DMS53 (cell line): ENCODE measurements around the gene SCRT2.

Source experiments
- DNase-seq: peaks from one replicate; lab custom pipeline; 2025; lab: John Stamatoyannopoulos, UW

The SCRT2 gene

GRCh38 chr20:653110-653589, 22.5 kb downstream of the SCRT2 start, which contains the start of gene SRXN1:
TSS of gene SRXN1 (minus strand) at chr20:653200. CDS start at chr20:653185, 15 bp downstream.
- peak; percentile 97 for DNase-seq

DNA sequence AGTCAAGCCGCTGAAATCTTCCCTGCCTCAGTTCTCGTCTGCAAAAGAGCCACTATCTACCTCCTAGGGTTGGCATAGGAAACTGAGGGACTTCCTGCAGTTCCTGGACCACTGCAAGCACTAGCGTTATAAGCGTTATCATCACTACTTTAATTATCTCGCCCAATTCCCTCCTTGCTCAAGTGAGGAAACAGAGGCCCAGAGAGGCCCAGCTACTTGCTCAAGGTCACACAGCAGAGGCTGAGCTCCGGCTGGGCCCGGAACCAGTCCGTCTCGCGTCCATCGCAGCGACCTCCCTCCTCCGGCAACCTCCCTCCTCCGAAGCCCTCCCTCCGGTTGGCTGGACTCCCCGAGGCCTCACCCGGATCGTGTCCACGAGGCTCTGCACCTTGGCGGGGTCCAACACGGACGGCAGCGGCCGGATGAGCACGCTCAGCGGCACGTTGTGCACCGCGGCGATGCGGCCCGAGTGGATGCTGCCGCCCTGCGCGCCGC, 22.9 kb downstream of the SCRT2 start:
- peak; percentile 81 for DNase-seq

GRCh38 chr20:651713-652614, 23.6 kb downstream of the SCRT2 start:
- peak; percentile 49 for DNase-seq

DNA sequence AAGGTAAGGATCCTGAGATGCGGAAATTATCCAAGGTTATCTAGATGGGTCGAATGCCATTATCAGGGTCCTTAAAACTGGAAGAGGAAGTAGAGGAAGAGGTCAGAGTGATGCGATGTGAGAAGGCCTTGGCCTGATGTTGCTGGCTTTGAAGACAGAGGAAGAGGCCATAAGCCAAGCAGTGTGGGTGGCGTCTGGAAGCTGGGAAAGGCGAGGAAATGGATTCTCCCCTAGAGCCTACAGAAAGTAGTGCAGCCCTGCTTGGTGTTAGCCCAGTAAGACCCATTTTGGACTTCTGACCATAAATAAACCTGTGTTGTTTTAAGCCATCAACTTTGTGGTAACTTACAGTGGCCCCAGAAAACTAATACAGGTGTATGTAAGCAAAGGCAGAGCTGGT, 24.6 kb downstream of the SCRT2 start:
- DNase-seq = peak; percentile 25

DNA sequence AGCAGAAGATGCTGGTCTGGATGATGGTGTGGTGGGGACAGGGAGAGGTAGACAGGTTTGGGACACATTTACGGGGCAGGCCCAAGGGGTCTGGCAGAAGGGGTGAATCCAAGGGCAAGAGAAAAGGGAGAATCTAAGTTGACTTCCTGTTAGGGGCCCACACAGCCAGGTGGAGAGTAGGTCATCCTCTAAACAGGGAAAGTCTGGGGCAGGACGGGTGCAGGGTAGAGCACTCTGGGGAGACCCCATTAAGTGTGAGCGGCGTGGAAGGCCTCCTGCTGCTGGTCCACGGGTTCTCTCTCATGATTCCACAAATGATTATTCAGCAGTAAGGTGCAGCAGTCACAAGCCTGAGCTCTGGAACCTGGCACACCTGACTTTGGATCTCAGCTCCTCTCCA, 25.3 kb downstream of the SCRT2 start:
- DNase-seq = no peak

DNA sequence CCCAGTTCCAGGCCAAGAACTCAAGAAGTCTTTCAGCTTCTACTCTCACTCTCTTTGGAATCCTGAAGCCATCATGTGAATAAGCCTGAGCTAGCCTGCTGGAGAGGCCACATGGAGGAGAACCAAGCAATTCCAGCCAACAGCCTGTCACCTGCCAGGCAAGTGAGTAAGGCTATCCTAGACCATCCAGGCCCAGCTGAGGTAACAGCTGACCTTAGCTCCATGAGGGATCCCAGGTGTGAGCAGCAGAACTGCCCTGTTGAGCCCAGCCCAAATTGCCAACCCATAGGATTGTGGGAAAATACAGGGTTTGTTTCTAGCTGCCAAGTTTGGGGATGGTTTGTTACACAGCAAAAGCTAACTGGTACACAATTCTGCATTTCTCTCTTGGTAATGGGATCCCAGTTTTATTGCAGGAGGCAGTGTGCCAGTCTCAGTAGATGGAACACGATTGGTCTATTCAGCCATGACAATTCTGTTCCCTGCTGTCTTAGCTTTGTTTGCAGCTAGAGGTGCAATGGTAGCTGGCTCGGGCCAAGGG, 28.1 kb downstream of the SCRT2 start:
- DNase-seq = no peak

DNA sequence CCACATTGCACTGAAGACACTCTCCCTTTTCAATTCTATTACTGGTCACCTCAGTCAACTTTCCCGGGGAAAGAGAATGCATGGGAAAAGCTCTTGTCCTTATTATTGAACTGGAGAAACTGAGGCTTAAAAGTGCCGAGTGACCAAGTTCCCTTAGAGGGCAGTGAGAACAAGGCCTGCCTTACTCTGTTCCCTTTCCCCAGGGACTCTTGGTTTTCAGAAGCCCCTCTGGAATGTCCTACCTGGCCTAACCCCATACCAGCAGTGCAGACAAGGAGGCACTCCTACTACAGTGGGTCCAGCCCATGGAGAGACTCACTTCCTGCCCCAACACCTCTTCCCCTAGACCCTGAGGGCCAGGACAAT, 28.8 kb downstream of the SCRT2 start:
- DNase-seq = no peak

DNA sequence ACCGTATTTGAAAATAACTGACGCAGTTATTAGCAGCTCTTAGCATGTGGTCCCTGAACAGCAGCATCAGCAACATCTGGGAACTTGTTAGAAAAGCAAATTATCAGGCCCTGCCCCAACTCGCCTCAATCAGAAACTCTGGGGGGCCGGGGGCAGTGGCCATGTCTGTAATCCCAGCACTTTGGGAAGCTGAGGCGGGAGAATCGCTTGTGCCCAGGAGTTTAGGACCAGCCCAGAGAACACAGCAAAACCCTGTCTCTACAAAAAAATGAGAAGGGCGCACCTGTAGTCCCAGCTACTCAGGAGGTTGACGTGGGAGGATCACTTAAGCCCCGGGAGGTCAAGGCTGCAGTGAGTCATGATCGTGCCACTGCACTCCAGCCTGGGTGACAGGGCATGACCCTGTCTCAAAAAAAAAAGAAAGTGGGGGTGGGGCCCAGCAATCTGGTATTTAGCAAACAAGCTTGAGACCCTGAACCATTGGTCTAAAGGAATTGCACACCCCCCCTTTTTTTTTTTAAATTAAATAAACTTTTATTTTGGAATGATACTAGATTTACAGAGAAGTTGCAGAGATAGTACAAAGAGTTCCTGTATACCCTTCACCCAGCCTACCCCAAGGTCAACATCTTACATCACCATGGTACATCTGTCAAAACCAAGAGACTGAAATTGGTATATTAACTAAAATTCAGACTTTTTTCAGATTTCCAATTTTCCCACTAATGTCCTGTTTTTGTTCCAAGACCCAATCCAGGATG, 29.3 kb downstream of the SCRT2 start:
- DNase-seq = peak; percentile 76

DNA sequence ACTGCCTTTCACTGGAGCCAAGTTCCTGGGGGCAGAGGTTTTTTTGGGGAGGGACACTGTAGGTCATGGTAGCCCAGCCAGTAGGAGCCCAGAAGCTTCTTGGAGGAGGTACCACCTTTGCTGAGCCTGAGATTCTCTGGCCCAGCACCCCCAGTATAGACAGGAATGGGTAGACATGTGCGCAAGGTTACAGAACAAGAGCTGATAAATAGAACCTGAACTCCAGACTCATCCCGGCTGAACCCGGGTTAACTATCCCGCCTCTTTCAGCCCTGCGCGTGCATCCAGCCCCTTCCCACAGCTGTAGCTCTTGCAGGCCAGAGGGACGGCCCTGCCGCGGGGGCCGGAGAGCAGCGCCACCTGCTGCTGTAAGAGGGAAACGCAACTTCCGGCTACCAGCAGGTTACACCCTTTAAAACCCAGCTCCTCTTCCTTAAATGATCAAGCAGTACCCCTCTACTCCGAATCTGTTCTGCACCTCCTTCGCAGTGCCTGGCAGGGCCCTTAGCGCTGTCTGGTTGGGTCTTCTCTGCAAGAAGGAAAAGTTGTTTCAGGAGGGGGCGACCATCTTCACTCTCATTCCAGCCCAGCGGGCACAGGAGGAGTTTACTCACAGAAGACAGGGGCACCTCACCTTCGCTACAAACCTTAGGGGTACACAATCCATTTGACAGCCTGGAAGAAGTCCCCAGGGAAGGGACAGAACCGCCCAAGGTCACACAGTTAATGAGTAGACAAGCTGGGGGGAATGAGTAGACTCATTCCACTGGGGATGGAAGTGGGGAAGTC, 30.1 kb downstream of the SCRT2 start:
- DNase-seq = peak; percentile 84

DNA sequence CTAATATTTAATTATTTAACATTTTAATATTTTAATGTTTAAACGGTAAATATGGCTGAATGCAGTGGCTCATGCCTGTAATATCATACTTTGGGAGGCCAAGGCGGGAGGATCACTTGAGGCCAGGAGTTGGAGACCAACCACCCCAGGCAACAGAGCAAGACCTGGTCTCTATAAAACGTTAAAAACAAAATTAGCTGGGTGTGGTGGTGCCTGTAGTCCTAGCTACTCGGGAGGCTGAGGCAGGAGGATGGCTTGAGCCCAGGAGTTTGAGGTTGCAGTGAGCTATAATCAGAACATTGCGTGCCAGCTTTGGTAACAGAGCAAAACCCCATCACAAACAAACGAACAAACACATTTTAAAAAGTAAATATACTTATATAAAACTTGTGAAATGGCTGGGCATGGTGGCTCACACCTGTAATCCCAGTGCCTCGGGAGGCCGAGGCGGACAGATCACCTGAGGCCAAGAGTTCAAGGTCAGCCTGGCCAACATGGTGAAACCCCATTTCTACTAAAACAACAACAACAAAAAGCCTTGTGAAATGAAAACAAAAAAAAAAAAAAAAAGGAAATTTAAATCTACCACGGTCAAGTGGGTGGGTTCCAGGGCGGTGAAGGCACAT, 30.8 kb downstream of the SCRT2 start:
- DNase-seq = no peak

- peak; percentile 48 for DNase-seq
Measured at GRCh38 chr20:642398-643174, 33.0 kb downstream of the SCRT2 start.

- peak; percentile 33 for DNase-seq
Measured at GRCh38 chr20:642013-642397, 33.6 kb downstream of the SCRT2 start.

- peak; percentile 74 for DNase-seq
Measured at GRCh38 chr20:641516-641875, 34.1 kb downstream of the SCRT2 start.

DNA sequence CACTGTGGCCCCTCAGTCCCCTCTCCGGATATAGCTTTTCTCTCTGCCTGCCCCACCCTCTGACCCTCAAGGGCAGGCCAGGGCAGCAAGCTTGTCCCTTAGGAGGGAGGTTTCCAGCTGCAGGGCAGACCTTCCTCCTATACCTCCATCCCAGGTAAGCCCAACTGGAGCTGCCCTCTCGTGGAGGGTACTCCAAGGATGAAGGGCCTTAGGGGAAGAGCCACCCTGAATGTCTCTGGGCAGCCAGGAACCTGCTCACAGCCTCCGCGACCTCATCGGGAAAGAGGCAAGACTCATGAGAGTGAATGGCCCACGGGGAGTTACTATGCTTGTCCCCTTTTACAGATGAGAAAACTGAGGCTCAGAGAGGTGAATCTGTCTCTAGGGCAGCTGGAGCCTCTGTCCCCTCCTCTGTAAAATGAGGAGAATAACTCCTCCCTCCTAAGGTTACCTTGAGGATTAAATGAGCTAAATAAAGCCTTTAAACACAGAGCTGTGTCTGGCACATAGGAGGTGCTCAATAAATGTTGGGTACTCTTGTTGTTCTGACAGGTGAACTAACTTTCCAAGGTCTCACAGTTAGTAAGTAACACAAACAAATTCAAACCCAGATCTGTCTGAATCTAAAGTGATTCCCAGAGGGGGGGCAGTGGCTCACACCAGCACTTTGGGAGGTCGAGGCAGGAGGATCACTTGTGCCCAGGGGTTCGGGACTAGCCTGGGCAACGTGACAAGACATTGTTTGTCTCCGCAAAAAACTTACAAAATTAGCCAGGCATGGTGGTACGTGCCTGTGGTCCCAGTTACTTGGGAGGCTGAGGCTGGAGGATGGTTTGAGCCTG, 34.7 kb downstream of the SCRT2 start:
- DNase-seq = peak; percentile 29

DNA sequence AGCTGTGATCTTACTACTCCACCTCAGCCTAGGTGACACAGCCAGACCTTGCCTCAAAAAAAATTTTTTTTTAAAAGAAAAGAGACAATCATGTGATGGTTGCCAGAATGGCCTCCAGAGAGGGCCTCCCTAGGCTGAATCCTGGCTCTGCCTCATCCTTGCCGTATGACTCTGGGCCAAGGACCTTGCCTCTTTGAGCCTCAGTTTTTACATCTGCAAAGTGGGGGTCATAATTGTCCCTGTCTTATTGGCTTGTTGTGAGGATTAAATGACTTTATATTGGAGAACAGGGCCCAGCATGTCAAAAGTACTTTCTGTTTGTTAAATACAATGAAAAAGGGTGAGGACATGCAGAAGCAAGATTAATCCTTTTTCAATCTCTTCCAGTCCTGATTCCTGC, 37.0 kb downstream of the SCRT2 start:
- no peak for DNase-seq

- DNase-seq = no peak
Measured at GRCh38 chr20:637559-637958, 38.0 kb downstream of the SCRT2 start.

- peak; percentile 32 for DNase-seq
Measured at GRCh38 chr20:635893-636338, 39.7 kb downstream of the SCRT2 start.

- DNase-seq = no peak
Measured at GRCh38 chr20:635028-635892, 40.3 kb downstream of the SCRT2 start.
